Smooth muscle cell (in vitro differentiated cells): ENCODE data around the gene CORO2B. TPM values are rescaled to one million over a fixed set of nuclear protein-coding genes. Genes with fewer than 3 reads are reported as not detected.

Experiments
- DNase-seq: peaks from one replicate; lab custom pipeline; 2025; ENCODE audit not compliant: unreplicated experiment; lab: John Stamatoyannopoulos, UW
- H2AFZ ChIP-seq: fragments of 200-600 bp; sonication (generic); 2 replicates; pipeline ENCODE4 v1.6.0; 2016; ENCODE audit warnings: antibody characterized with exemption, low read depth, mild to moderate bottlenecking
- H3F3A ChIP-seq: fragments of 200-600 bp; sonication (generic); 2 replicates; pipeline ENCODE4 v1.6.0; 2017; ENCODE audit warnings: antibody characterized with exemption, low read depth
- H3K27ac ChIP-seq: fragments of 200-600 bp; sonication (generic); 2 replicates; pipeline ENCODE4 v1.5.1; 2016; ENCODE audit warnings: low read depth, mild to moderate bottlenecking
- H3K27me3 ChIP-seq: fragments of 200-600 bp; sonication (generic); 2 replicates; pipeline ENCODE4 v1.6.1; 2016; ENCODE audit warnings: low read depth, mild to moderate bottlenecking
- H3K36me3 ChIP-seq: fragments of 200-600 bp; sonication (generic); 2 replicates; pipeline ENCODE4 v1.5.1; 2016; ENCODE audit warnings: low read depth
- H3K4me1 ChIP-seq: fragments of 200-600 bp; sonication (generic); 2 replicates; pipeline ENCODE4 v1.5.1; 2016; ENCODE audit warnings: low read depth
- H3K4me2 ChIP-seq: fragments of 200-600 bp; sonication (generic); 2 replicates; pipeline ENCODE4 v1.6.0; 2016; ENCODE audit warnings: mild to moderate bottlenecking
- H3K4me3 ChIP-seq: fragments of 200-600 bp; sonication (generic); 2 replicates; pipeline ENCODE4 v1.5.1; 2016; ENCODE audit warnings: mild to moderate bottlenecking
- H3K79me2 ChIP-seq: fragments of 200-600 bp; sonication (generic); 2 replicates; pipeline ENCODE4 v1.6.0; 2016; ENCODE audit warnings: low read depth, mild to moderate bottlenecking
- H3K9ac ChIP-seq: fragments of 200-600 bp; sonication (generic); 2 replicates; pipeline ENCODE4 v1.6.0; 2016; ENCODE audit warnings: low read depth
- H3K9me3 ChIP-seq: fragments of 200-600 bp; sonication (generic); replicated peaks from 2 replicates; pipeline ENCODE4 v1.5.1; 2016; ENCODE audit warnings: low read depth
- H4K20me1 ChIP-seq: fragments of 200-600 bp; sonication (generic); 2 replicates; pipeline ENCODE4 v1.6.0; 2016; ENCODE audit warnings: low read depth
- WGBS: methylation state at CpG from one replicate; pipeline ENCODE4 v1.1.7; 2016; ENCODE audit warnings: low lambda C conversion rate; 5-methylcytosine and 5-hydroxymethylcytosine counted together
- polyA plus RNA-seq: library from polyadenylated mRNA; unstranded; fragments of >200 nt; fragmentation: Nextera tagmentation; extraction: Ambion mirVana; gene quantifications from 2 replicates; pipeline ENCODE4 v1.2.1, GENCODE V29; 2016
- total RNA-seq: library from RNA; depleted of rRNA; stranded (reverse); fragments of >200 nt; gene quantifications from 2 replicates; pipeline ENCODE4 v1.2.3, GENCODE V29; 2014
- TF ChIP-seq, protein P1 (sequence below): fragments of 200-600 bp; sonication (generic); IDR thresholded peaks from 2 replicates; pipeline ENCODE4 v1.5.1; 2017; ENCODE audit warnings: borderline replicate concordance, mild to moderate bottlenecking, antibody characterized with exemption; ENCODE audit not compliant: insufficient read depth, poor library complexity, severe bottlenecking

Gene CORO2B
- total and polyA plus RNA-seq, 2 experiments from 2014 or later: 0.47 to 0.49 TPM

DNA sequence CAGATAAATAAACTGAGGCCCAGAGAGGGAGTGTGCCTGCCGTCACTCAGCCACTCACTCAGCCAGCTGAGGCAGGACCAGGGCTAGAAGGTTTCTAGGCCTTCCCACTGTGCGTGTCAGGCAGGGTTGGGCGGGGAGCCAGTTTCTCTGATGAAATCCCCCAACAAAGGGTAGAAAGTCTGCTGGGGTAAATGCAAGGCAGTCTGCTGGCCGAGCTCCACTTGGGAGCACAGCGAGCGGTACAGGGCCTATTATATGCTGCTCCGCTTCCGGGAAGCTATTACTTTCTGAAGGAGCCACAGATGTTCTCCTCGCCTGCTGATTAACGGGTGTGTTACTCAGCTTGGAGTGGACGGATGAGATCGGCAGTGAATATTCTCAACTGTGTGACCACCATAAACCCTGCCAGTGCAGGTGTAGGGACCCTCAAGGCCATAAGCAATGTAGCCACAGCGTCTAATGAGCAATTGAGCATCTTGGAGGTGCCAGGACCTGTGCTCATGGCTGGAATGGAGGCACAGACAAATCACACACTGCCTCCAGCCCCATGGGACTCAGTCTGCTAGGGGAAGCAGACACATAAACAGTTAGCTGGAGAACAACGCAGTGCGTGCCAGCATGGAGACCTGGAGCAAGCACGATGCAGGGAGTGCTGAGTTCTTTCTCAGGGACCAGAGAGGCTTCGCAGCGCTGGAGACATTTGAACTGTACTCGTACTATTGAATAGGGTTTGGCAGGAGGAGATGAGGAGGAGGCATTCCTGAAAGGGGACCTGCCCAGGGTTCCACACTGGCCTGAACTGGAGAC lies 42.1 kb downstream of the CORO2B start:
- peaks cover 3% of the 10 kb centered on the region for H3K4me1 ChIP-seq

DNA sequence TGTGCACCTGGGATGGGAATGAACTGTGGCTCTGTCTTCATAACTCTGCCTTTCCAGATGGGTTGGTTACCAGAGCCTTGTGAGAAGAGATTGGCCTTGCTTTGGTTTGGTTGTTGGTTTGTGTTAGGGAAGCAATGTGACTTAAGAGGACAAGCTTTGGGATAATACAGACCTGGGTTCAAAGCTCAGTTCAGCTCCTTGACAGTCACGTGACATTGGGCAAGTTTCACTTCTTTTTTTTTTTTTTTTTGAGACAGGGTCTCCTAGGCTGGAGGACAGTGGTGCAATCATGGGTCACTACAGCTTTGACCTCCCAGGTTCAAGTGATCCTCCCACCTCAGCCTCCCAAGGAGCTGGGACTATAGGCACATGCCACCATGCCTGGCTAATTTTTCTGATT lies 42.7 kb downstream of the CORO2B start:
- peaks cover 3% of the 10 kb centered on the region for H3K4me1 ChIP-seq
- H3K4me3 ChIP-seq: no peak overlapping the region
- H3K27ac ChIP-seq: no peak overlapping the region
- 82% methylated on average over 1 of the region's 1 CpG for WGBS
- no peak overlapping the region for H3K9ac ChIP-seq
- no peaks in the 10 kb centered on the region for H4K20me1 ChIP-seq
- H3K9me3 ChIP-seq: no peaks in the 10 kb centered on the region
- TF ChIP-seq, protein P1, sequence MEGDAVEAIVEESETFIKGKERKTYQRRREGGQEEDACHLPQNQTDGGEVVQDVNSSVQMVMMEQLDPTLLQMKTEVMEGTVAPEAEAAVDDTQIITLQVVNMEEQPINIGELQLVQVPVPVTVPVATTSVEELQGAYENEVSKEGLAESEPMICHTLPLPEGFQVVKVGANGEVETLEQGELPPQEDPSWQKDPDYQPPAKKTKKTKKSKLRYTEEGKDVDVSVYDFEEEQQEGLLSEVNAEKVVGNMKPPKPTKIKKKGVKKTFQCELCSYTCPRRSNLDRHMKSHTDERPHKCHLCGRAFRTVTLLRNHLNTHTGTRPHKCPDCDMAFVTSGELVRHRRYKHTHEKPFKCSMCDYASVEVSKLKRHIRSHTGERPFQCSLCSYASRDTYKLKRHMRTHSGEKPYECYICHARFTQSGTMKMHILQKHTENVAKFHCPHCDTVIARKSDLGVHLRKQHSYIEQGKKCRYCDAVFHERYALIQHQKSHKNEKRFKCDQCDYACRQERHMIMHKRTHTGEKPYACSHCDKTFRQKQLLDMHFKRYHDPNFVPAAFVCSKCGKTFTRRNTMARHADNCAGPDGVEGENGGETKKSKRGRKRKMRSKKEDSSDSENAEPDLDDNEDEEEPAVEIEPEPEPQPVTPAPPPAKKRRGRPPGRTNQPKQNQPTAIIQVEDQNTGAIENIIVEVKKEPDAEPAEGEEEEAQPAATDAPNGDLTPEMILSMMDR: no peak
- H3K36me3 ChIP-seq: no peaks in the 10 kb centered on the region
- H3K27me3 ChIP-seq: peaks cover 4% of the 10 kb centered on the region
- no peak overlapping the region for H2AFZ ChIP-seq
- no peaks in the 10 kb centered on the region for H3F3A ChIP-seq
- H3K79me2 ChIP-seq: no peaks in the 10 kb centered on the region
- DNase-seq: no peak
- no peak overlapping the region for H3K4me2 ChIP-seq

More for the DNA sequence above, 42.1 kb downstream of the CORO2B start:
- Histone ChIP-seq H3K4me3 (no peak overlapping the region), H3K9ac (no peak overlapping the region), H3F3A (no peaks in the 10 kb centered on the region), H3K27me3 (peaks cover under 1% of the 10 kb centered on the region), H3K9me3 (no peaks in the 10 kb centered on the region), H2AFZ (no peak overlapping the region), H3K36me3 (no peaks in the 10 kb centered on the region), H3K79me2 (no peaks in the 10 kb centered on the region), H3K4me2 (no peak overlapping the region), H3K27ac (no peak overlapping the region), H4K20me1 (no peaks in the 10 kb centered on the region)
- DNase-seq: no peak
- WGBS: 87% methylated on average over 19 of the region's 19 CpGs
- TF ChIP-seq, protein P1: no peak

DNA sequence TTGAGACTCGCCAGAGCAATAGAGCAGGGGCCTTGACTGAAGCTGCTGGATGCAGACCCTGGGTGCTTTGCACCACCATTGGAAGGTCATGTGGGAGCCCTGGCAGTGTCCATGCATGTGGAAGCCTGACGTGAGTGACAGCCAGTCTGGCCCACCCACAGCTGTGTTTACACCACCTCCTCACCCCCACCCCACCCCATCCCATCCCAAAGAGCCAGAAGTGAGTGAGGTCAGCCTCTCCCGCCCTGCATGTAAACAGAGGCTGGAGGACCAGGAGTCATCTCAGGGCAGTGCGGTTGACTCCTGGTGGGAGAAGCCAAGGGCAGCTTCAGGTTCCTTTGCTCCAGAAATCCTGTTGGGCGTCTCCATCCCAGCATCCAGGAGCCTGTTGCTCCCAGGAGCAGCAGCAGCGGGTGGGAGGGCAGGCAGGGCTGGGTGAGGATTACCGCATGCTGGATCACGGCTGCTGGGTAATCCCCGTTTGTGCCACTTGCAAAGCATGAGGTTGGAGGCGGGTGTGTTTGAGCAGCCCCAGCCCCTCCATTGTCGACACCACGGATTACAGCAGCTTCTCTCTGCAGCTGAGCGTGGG lies 44.6 kb downstream of the CORO2B start:
- WGBS: 39% methylated on average over 13 of the region's 13 CpGs
- H3K79me2 ChIP-seq: no peaks in the 10 kb centered on the region
- H3K9ac ChIP-seq: no peak overlapping the region
- H4K20me1 ChIP-seq: no peaks in the 10 kb centered on the region
- H3K4me3 ChIP-seq: no peak overlapping the region
- TF ChIP-seq, protein P1: no peak
- no peaks in the 10 kb centered on the region for H3K9me3 ChIP-seq
- no peak overlapping the region for H3K27ac ChIP-seq
- DNase-seq: no peak
- H3K4me1 ChIP-seq: peaks cover 3% of the 10 kb centered on the region
- H2AFZ ChIP-seq: no peak overlapping the region
- no peaks in the 10 kb centered on the region for H3F3A ChIP-seq
- H3K4me2 ChIP-seq: no peak overlapping the region
- H3K27me3 ChIP-seq: peaks cover 4% of the 10 kb centered on the region
- H3K36me3 ChIP-seq: no peaks in the 10 kb centered on the region
